Measurements from ENCODE around the gene RNF212B. TPM values are rescaled to one million over a fixed set of nuclear protein-coding genes. Genes with fewer than 3 reads are reported as not detected.
A peak's percentile ranks its signal among the peaks of the same experiment; 100 is the strongest.

Gene RNF212B
- total RNA-seq, 2 experiments from 2014 or later, result not detected

GRCh38 chr14:23297096-23297495 is 59.4 kb downstream of the RNF212B start:
- ChIA-PET POLR2A (interaction anchor here (0.8 to 1.7 kb wide), 5 partner anchors 12 to 39 kb away, joined by 3 to 7 read pairs (median 4); partner anchors contain the start of gene PABPN1), CTCF (interaction anchor here (1.0 to 3.5 kb wide), 5 partner anchors 10 to 176 kb away, joined by 3 to 18 read pairs (median 8); partner anchors contain the start of genes HOMEZ and PABPN1)
- ATAC-seq (no peak), DNase-seq (no peak)
- peaks cover 23% of the 10 kb centered on the region for H3K4me1 Mint-ChIP-seq (ENCODE audit: low read depth)
- TF ChIP-seq CTCF (IDR thresholded peaks at IDR 0.05), result no peak
- H3K27me3 Mint-ChIP-seq, result no peaks in the 10 kb centered on the region
- no peaks in the 10 kb centered on the region for H3K9me3 Mint-ChIP-seq
- intact Hi-C loops (cut with micrococcal nuclease), result loop anchor here (5.0 kb wide), 1 partner anchor 175 kb away; no protein-coding TSS in a partner anchor
- H3K27ac Mint-ChIP-seq, result no peak overlapping the region
- H3K36me3 Mint-ChIP-seq (ENCODE audit: low read depth), result peaks cover 36% of the 10 kb centered on the region
- H3K4me3 Mint-ChIP-seq, result no peak overlapping the region

- no peak for ATAC-seq
- POLR2A ChIA-PET, result interaction anchor here (0.8 to 1.7 kb wide), 4 partner anchors 13 to 40 kb away, joined by 3 to 7 read pairs (median 4); partner anchors contain the start of gene PABPN1
- DNase-seq, result no peak
- H3K4me3 Mint-ChIP-seq, result no peak overlapping the region
- peak overlapping the region; percentile 30 for H3K27ac Mint-ChIP-seq
- CTCF ChIA-PET, result interaction anchor here (1.0 to 3.5 kb wide), 6 partner anchors 9 to 177 kb away, joined by 3 to 18 read pairs (median 4); partner anchors contain the start of genes HOMEZ and PABPN1
- H3K36me3 Mint-ChIP-seq (ENCODE audit: low read depth), result peaks cover 39% of the 10 kb centered on the region
- peaks cover 23% of the 10 kb centered on the region for H3K4me1 Mint-ChIP-seq (ENCODE audit: low read depth)
- no peak for TF ChIP-seq CTCF (IDR thresholded peaks at IDR 0.05)
- no peaks in the 10 kb centered on the region for H3K27me3 Mint-ChIP-seq
- intact Hi-C loops (cut with micrococcal nuclease), result loop anchor here (5.0 kb wide), 1 partner anchor 175 kb away; no protein-coding TSS in a partner anchor
- no peaks in the 10 kb centered on the region for H3K9me3 Mint-ChIP-seq
Observed at GRCh38 chr14:23297611-23298277, 60.0 kb downstream of the RNF212B start.

- intact Hi-C loops (cut with micrococcal nuclease), result loop anchor here (5.0 kb wide), 1 partner anchor 177 kb away; no protein-coding TSS in a partner anchor
- H3K4me1 Mint-ChIP-seq (ENCODE audit: low read depth), result peaks cover 29% of the 10 kb centered on the region
- no peak for DNase-seq
- TF ChIP-seq CTCF (IDR thresholded peaks at IDR 0.05), result peak; percentile 30
- peak overlapping the region; percentile 92 for H3K4me3 Mint-ChIP-seq
- H3K36me3 Mint-ChIP-seq (ENCODE audit: low read depth), result peaks cover 39% of the 10 kb centered on the region
- H3K27ac Mint-ChIP-seq, result peak overlapping the region; percentile 55
- POLR2A ChIA-PET, result interaction anchor here (4.5 kb wide), 1 partner anchor 10 kb away, joined by 23 read pairs; no protein-coding TSS in a partner anchor
- no peaks in the 10 kb centered on the region for H3K9me3 Mint-ChIP-seq
- CTCF ChIA-PET, result interaction anchor here (1.8 to 7.1 kb wide), 2 partner anchors 21 to 178 kb away, joined by 8 to 78 read pairs; partner anchors contain the start of gene PABPN1
- H3K27me3 Mint-ChIP-seq, result no peaks in the 10 kb centered on the region
- ATAC-seq, result no peak
Observed at GRCh38 chr14:23299211-23299957, 61.6 kb downstream of the RNF212B start.

GRCh38 chr14:23299986-23300686 is 62.4 kb downstream of the RNF212B start:
- no peaks in the 10 kb centered on the region for H3K9me3 Mint-ChIP-seq
- POLR2A ChIA-PET, result interaction anchor here (1.3 to 6.5 kb wide), 5 partner anchors 10 to 20 kb away, joined by 3 to 139 read pairs (median 23); partner anchors contain the start of genes HOMEZ and PABPN1

More at GRCh38 chr14:23299986-23300686, 62.4 kb downstream of the RNF212B start:
- DNase-seq (no peak), ATAC-seq (no peak)
- H3K36me3 Mint-ChIP-seq (ENCODE audit: low read depth), result peaks cover 39% of the 10 kb centered on the region
- TF ChIP-seq CTCF (IDR thresholded peaks at IDR 0.05), result no peak
- H3K27ac Mint-ChIP-seq, result peak overlapping the region; percentile 93
- peaks cover 4% of the 10 kb centered on the region for H3K27me3 Mint-ChIP-seq
- H3K4me3 Mint-ChIP-seq, result peak overlapping the region; percentile 92
- H3K4me1 Mint-ChIP-seq (ENCODE audit: low read depth), result peaks cover 24% of the 10 kb centered on the region
- intact Hi-C loops (cut with micrococcal nuclease), result loop anchor here (2.0 to 5.0 kb wide), 2 partner anchors 21 to 178 kb away; partner anchors contain the start of gene PABPN1
- CTCF ChIA-PET, result interaction anchor here (1.0 to 7.1 kb wide), 10 partner anchors 9 to 179 kb away, joined by 3 to 78 read pairs (median 4); partner anchors contain the start of genes HOMEZ and PABPN1
